Gastroesophageal sphincter (tissue), 4 donors: Measurements from ENCODE around the gene SAT2. TPM values are rescaled to one million over a fixed set of nuclear protein-coding genes. Genes with fewer than 3 reads are reported as not detected.

Source experiments
- ATAC-seq: fragments of 150-250 bp; one replicate; pipeline ENCODE4 v1.9.1; 2016; ENCODE audit warnings: mild to moderate bottlenecking, moderate library complexity
- H3K27ac ChIP-seq, 4 donors: fragments of 200-600 bp; sonication (generic) in 3 of 4; 1 replicate in 3 of 4; 2 replicates in 1 of 4; pipeline ENCODE4 v1.5.1; 2016 to 2019
- H3K27me3 ChIP-seq: fragments of 200-600 bp; sonication (generic); one replicate; pipeline ENCODE4 v1.5.1; 2019
- H3K36me3 ChIP-seq, 2 donors: fragments of 200-600 bp; sonication (generic); one replicate each; pipeline ENCODE4 v1.5.1; 2019; ENCODE audit warnings: control low read depth in 1 of 2
- H3K4me1 ChIP-seq, 3 donors: fragments of 200-600 bp; sonication (generic); 1 replicate in 2 of 3; 2 replicates in 1 of 3; pipeline ENCODE4 v1.5.1; 2016 to 2019; ENCODE audit warnings: control low read depth in 2 of 3
- H3K4me3 ChIP-seq, 2 donors: fragments of 200-600 bp; sonication (generic); one replicate each; pipeline ENCODE4 v1.5.1; 2019; ENCODE audit warnings: mild to moderate bottlenecking in 1 of 2, moderate library complexity in 1 of 2
- H3K9me3 ChIP-seq, 3 donors: fragments of 200-600 bp; sonication (generic); one replicate each; pipeline ENCODE4 v1.5.1; 2017 to 2019; ENCODE audit warnings: control low read depth in 2 of 3
- EP300 ChIP-seq: sonication (generic); formaldehyde crosslinking; IDR thresholded peaks from one replicate; pipeline ENCODE4 v1.6.1; 2017; ENCODE audit warnings: antibody characterized with exemption, mild to moderate bottlenecking
- POLR2A ChIP-seq, 2 donors: fragments of 450-650 bp; IDR thresholded peaks; one replicate each; pipeline ENCODE4 v1.6.1; 2017; ENCODE audit warnings: antibody characterized with exemption in 2 of 2, mild to moderate bottlenecking in 2 of 2, moderate library complexity in 1 of 2
- POLR2AphosphoS5 ChIP-seq: sonication (generic); formaldehyde crosslinking; IDR thresholded peaks from one replicate; pipeline ENCODE4 v1.6.1; 2017; ENCODE audit warnings: antibody characterized with exemption
- WGBS, 2 donors: methylation state at CpG; one replicate each; pipeline ENCODE4 v1.1.5; 2018; ENCODE audit warnings: low coverage in 1 of 2; 5-methylcytosine and 5-hydroxymethylcytosine counted together
- total RNA-seq, 4 donors: library from RNA; depleted of rRNA; stranded (reverse); fragments of >200 nt; gene quantifications; one replicate each; pipeline ENCODE4 v1.1.0, GENCODE V29; 2016
- TF ChIP-seq, protein P1 (sequence below), 4 experiments: fragments of 200-600 bp in 2 of 4; fragments of 450-650 bp in 2 of 4; sonication (generic) in 1 of 4; IDR thresholded peaks; one replicate each; pipeline ENCODE4 v1.5.1; 2017 to 2019; ENCODE audit warnings: antibody characterized with exemption in 4 of 4, mild to moderate bottlenecking in 2 of 4, moderate library complexity in 2 of 4

The SAT2 gene
- total RNA-seq, 4 donors from 2014 or later, result 50.6 to 72.3 (median 62.3) TPM

DNA sequence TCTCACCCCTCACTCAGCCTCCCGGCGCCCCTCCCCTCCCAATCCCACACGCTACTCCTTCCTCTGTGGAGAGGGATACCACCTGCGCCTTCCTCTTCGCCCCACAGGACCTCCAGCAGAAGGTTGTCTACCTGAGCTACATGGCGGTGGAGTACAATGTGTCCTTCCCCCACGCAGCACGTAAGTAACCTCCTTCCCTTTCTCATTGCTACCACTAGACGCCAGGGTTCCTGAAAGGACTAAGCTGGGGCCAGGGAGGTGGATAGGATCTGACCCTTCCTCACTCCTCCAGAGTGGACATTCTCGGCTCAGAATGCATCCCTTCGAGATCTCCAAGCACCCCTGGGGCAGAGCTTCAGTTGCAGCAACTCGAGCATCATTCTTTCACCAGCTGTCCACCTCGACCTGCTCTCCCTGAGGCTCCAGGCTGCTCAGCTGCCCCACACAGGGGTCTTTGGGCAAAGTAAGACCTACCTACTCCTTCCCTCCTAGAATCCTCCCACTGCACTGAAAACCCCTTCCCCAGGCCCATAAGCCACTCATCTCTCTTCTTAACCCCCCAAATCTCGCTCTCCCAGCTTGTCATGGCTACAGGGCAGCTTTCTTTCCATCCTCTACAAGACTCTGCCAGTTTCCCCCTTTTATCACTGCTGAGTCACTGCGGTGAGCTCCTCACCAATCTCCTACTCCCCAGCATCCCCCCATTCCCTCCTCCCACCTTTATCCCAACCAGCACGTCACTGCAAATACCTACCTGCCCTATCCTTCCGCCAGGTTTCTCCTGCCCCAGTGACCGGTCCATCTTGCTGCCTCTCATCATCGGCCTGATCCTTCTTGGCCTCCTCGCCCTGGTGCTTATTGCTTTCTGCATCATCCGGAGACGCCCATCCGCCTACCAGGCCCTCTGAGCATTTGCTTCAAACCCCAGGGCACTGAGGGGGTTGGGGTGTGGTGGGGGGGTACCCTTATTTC is 46.7 kb downstream of the SAT2 start:
- H3K4me1 ChIP-seq, result peaks cover 2 to 92% (median 32%) of the 10 kb centered on the region in 3 donors
- TF ChIP-seq POLR2AphosphoS5, result no peak
- TF ChIP-seq, protein P1, sequence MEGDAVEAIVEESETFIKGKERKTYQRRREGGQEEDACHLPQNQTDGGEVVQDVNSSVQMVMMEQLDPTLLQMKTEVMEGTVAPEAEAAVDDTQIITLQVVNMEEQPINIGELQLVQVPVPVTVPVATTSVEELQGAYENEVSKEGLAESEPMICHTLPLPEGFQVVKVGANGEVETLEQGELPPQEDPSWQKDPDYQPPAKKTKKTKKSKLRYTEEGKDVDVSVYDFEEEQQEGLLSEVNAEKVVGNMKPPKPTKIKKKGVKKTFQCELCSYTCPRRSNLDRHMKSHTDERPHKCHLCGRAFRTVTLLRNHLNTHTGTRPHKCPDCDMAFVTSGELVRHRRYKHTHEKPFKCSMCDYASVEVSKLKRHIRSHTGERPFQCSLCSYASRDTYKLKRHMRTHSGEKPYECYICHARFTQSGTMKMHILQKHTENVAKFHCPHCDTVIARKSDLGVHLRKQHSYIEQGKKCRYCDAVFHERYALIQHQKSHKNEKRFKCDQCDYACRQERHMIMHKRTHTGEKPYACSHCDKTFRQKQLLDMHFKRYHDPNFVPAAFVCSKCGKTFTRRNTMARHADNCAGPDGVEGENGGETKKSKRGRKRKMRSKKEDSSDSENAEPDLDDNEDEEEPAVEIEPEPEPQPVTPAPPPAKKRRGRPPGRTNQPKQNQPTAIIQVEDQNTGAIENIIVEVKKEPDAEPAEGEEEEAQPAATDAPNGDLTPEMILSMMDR (IDR thresholded peaks at IDR 0.05), result no peak
- TF ChIP-seq POLR2A (IDR thresholded peaks at IDR 0.05), result no peak
- TF ChIP-seq EP300, result no peak
- ATAC-seq, result no peak
- H3K9me3 ChIP-seq, result no peaks in the 10 kb centered on the region
- H3K36me3 ChIP-seq, result peaks cover 0 to 34% of the 10 kb centered on the region in 2 donors
- H3K4me3 ChIP-seq, result peak overlapping the region in 1 of 2 donors; percentile 64
- no peaks in the 10 kb centered on the region for H3K27me3 ChIP-seq
- H3K27ac ChIP-seq, result peak overlapping the region in 3 of 4 donors; percentile 92 to 95 (median 94)
- WGBS, 2 donors, result 71 to 76% methylated on average over 15 to 16 of the region's 23 CpGs

DNA sequence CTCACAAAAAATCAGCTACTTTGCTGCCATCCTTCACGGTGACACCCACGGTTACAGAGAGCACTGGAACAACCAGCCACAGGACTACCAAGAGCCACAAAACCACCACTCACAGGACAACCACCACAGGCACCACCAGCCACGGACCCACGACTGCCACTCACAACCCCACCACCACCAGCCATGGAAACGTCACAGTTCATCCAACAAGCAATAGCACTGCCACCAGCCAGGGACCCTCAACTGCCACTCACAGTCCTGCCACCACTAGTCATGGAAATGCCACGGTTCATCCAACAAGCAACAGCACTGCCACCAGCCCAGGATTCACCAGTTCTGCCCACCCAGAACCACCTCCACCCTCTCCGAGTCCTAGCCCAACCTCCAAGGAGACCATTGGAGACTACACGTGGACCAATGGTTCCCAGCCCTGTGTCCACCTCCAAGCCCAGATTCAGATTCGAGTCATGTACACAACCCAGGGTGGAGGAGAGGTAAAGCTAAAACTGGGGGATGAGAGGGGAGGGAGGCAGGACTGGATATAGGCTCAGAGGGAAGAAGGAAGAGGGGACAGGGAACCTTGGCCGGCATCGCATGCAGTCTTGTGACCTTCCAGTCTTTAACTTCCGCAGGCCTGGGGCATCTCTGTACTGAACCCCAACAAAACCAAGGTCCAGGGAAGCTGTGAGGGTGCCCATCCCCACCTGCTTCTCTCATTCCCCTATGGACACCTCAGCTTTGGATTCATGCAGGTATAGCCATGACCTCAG is 47.6 kb downstream of the SAT2 start:
- WGBS, 2 donors, result 76 to 91% methylated on average over 4 to 6 of the region's 12 CpGs

DNA sequence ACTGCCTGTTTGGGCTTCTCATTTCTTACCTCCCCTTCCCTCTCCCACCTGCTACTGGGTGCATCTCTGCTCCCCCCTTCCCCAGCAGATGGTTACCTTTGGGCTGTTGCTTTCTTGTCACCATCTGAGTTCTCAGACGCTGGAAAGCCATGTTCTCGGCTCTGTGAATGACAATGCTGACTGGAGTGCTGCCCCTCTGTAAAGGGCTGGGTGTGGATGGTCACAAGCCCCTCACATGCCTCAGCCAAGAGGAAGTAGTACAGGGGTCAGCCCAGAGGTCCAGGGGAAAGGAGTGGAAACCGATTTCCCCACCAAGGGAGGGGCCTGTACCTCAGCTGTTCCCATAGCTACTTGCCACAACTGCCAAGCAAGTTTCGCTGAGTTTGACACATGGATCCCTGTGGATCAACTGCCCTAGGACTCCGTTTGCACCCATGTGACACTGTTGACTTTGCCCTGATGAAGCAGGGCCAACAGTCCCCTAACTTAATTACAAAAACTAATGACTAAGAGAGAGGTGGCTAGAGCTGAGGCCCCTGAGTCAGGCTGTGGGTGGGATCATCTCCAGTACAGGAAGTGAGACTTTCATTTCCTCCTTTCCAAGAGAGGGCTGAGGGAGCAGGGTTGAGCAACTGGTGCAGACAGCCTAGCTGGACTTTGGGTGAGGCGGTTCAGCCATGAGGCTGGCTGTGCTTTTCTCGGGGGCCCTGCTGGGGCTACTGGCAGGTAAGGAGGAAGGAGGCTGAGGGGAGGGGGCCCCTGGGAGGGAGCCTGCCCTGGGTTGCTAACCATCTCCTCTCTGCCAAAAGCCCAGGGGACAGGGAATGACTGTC is 48.4 kb downstream of the SAT2 start, which contains the start of gene CD68:
Gene CD68, plus strand, starts transcription at position 638 of the 833 bp plus-strand sequence. Its CDS starts 40 bp downstream, at position 678.
- peak; percentile 49 to 53 for TF ChIP-seq POLR2A (IDR thresholded peaks at IDR 0.05)
- TF ChIP-seq EP300, result no peak
- TF ChIP-seq, protein P1 (IDR thresholded peaks at IDR 0.05), result no peak
- peak; percentile 89 for TF ChIP-seq POLR2AphosphoS5
- 0% methylated on average over 1 of the region's 7 CpGs; no CpG with 5 or more reads in 1 of the 2 donors for WGBS, 2 donors
- Histone ChIP-seq H3K27ac (peak within 1 kb of the TSS; percentile 26 to 94 (median 84)), H3K4me1 (peaks cover 2 to 92% (median 39%) of the 10 kb centered on the region in 3 donors), H3K27me3 (no peaks in the 10 kb centered on the region), H3K4me3 (peak within 1 kb of the TSS in 1 of 2 donors; percentile 64), H3K36me3 (peaks cover 0 to 49% of the 10 kb centered on the region in 2 donors), H3K9me3 (no peaks in the 10 kb centered on the region)
- ATAC-seq, result peak; percentile 65

More for the DNA sequence above, 47.6 kb downstream of the SAT2 start:
- Histone ChIP-seq H3K36me3 (peaks cover 0 to 41% of the 10 kb centered on the region in 2 donors), H3K4me1 (peaks cover 2 to 92% (median 39%) of the 10 kb centered on the region in 3 donors), H3K27me3 (no peaks in the 10 kb centered on the region), H3K4me3 (peak overlapping the region in 1 of 2 donors; percentile 64), H3K9me3 (no peaks in the 10 kb centered on the region), H3K27ac (peak overlapping the region; percentile 26 to 94 (median 84))
- TF ChIP-seq, protein P1 (IDR thresholded peaks at IDR 0.05), result no peak
- TF ChIP-seq EP300 (no peak), POLR2A (IDR thresholded peaks at IDR 0.05) (no peak), POLR2AphosphoS5 (no peak)
- ATAC-seq, result no peak
